ENCODE measurements around the gene UNC5A.

- TF ChIP-seq POLR2A (IDR thresholded peaks at IDR 0.05; ENCODE audit: control extremely low read depth in 1 of 2, low read depth in 2 of 2, low read length in 2 of 2) (no peak), SRF (IDR thresholded peaks at IDR 0.05; ENCODE audit: low read depth, low read length) (no peak), CHD2 (IDR thresholded peaks at IDR 0.05; ENCODE audit: low read length) (no peak), JUN (IDR thresholded peaks at IDR 0.05; ENCODE audit: low read depth, low read length) (no peak), EZH2 (IDR thresholded peaks at IDR 0.05; ENCODE audit: low read depth, low read length, severe bottlenecking) (no peak), TAF1 (IDR thresholded peaks at IDR 0.05; ENCODE audit: low read depth, low read length) (no peak), CTCF (IDR thresholded peaks at IDR 0.05; ENCODE audit: control extremely low read depth in 1 of 3, insufficient read depth in 1 of 3, low read depth in 1 of 3, low read length in 3 of 3) (no peak), EP300 (IDR thresholded peaks at IDR 0.05; ENCODE audit: borderline replicate concordance in 1 of 2, low read depth in 2 of 2, low read length in 2 of 2) (no peak)
These were observed 48.6 kb upstream of the UNC5A start for GRCh38 chr5:176761755-176762154.

Data from H1 (cell line).